Astrocyte (in vitro differentiated cells and primary cell): ENCODE results near the gene PBRM1. TPM values are rescaled to one million over a fixed set of nuclear protein-coding genes. Genes with fewer than 3 reads are reported as not detected.

Experiments used
- DNase-seq: peaks from one replicate; pipeline ENCODE4 v3.0.0-alpha.2; 2010; ENCODE audit warnings: low read depth
- FAIRE-seq: peaks from 2 replicates; lab custom pipeline; 2011; peaks lifted over from hg19 to GRCh38; lab: Jason Lieb, UNC
- H2AFZ ChIP-seq: 2 replicates; pipeline ENCODE4 v1.6.0; 2012; ENCODE audit warnings: low read depth, low read length, inconsistent platforms
- H3K27ac ChIP-seq: 2 replicates; pipeline ENCODE4 v1.5.1; 2011; ENCODE audit warnings: low read depth, low read length, inconsistent platforms
- H3K27me3 ChIP-seq: 2 replicates; pipeline ENCODE4 v1.6.0; 2011; ENCODE audit warnings: low read length, inconsistent platforms; ENCODE audit not compliant: insufficient read depth
- H3K36me3 ChIP-seq: 2 replicates; pipeline ENCODE4 v1.5.1; 2011; ENCODE audit warnings: low read length, inconsistent platforms; ENCODE audit not compliant: insufficient read depth
- H3K4me1 ChIP-seq: 2 replicates; pipeline ENCODE4 v1.5.1; 2011; ENCODE audit warnings: low read length, inconsistent platforms; ENCODE audit not compliant: insufficient read depth
- H3K4me2 ChIP-seq: 2 replicates; pipeline ENCODE4 v1.6.0; 2012; ENCODE audit warnings: low read length, inconsistent platforms
- H3K4me3 ChIP-seq: 2 replicates; pipeline ENCODE4 v1.5.1; 2011; ENCODE audit warnings: low read depth, mild to moderate bottlenecking, low read length, inconsistent platforms; ENCODE audit not compliant: insufficient read depth
- H3K79me2 ChIP-seq: 2 replicates; pipeline ENCODE4 v1.6.0; 2012; ENCODE audit warnings: mild to moderate bottlenecking, low read length, inconsistent platforms; ENCODE audit not compliant: insufficient read depth
- H3K9ac ChIP-seq: 2 replicates; pipeline ENCODE4 v1.6.0; 2012; ENCODE audit warnings: mild to moderate bottlenecking, low read length, inconsistent platforms
- H3K9me3 ChIP-seq: 2 replicates; pipeline ENCODE4 v1.5.1; 2012; ENCODE audit warnings: low read depth, mild to moderate bottlenecking, low read length, inconsistent platforms; ENCODE audit not compliant: insufficient read depth
- H4K20me1 ChIP-seq: 2 replicates; pipeline ENCODE4 v1.6.0; 2012; ENCODE audit warnings: low read length, inconsistent platforms; ENCODE audit not compliant: insufficient read depth
- H3K27ac Mint-ChIP-seq: one replicate; pipeline ENCODE4 v1.8.0; 2021; ENCODE audit warnings: mild to moderate bottlenecking, mixed read lengths; ENCODE audit not compliant: unreplicated experiment
- H3K27me3 Mint-ChIP-seq: one replicate; pipeline ENCODE4 v1.8.0; 2021; ENCODE audit warnings: low read depth, mixed read lengths; ENCODE audit not compliant: unreplicated experiment
- H3K36me3 Mint-ChIP-seq: one replicate; pipeline ENCODE4 v1.8.0; 2021; ENCODE audit warnings: low read depth, mixed read lengths; ENCODE audit not compliant: unreplicated experiment
- H3K4me1 Mint-ChIP-seq: one replicate; pipeline ENCODE4 v1.8.0; 2021; ENCODE audit warnings: low read depth, mixed read lengths; ENCODE audit not compliant: unreplicated experiment
- H3K4me3 Mint-ChIP-seq: one replicate; pipeline ENCODE4 v1.8.0; 2021; ENCODE audit warnings: mild to moderate bottlenecking, moderate library complexity, mixed read lengths; ENCODE audit not compliant: unreplicated experiment
- H3K9me3 Mint-ChIP-seq: one replicate; pipeline ENCODE4 v1.8.0; 2021; ENCODE audit warnings: mild to moderate bottlenecking, mixed read lengths; ENCODE audit not compliant: unreplicated experiment
- CTCF ChIP-seq: IDR thresholded peaks from 2 replicates; pipeline ENCODE4 v1.5.1; 2011; ENCODE audit warnings: low read depth, mild to moderate bottlenecking, inconsistent platforms, low read length, moderate library complexity; ENCODE audit not compliant: insufficient read depth
- EZH2 ChIP-seq: IDR thresholded peaks from 2 replicates; pipeline ENCODE4 v1.6.1; 2012; ENCODE audit warnings: mild to moderate bottlenecking, low read length, inconsistent platforms; ENCODE audit not compliant: insufficient read depth
- total RNA-seq: library from RNA; stranded (reverse); gene quantifications from 2 replicates; pipeline ENCODE4 v1.2.1, GENCODE V29; 2021

PBRM1 gene
- total RNA-seq, 1 donor from 2014 or later: 54.5 TPM

GRCh38 chr3:52519445-52520140 lies 166.1 kb downstream of the PBRM1 start:
- TF ChIP-seq CTCF (no peak), EZH2 (no peak)
- no peaks in the 10 kb centered on the region for H3K4me1 ChIP-seq
- H3K27ac ChIP-seq: no peak overlapping the region
- Mint-ChIP-seq H3K4me1 (no peaks in the 10 kb centered on the region), H3K4me3 (no peak overlapping the region), H3K9me3 (no peaks in the 10 kb centered on the region), H3K27me3 (peaks cover 26% of the 10 kb centered on the region), H3K27ac (no peak overlapping the region), H3K36me3 (peaks cover 9% of the 10 kb centered on the region)
- H3K9me3 ChIP-seq: no peaks in the 10 kb centered on the region
- H3K4me3 ChIP-seq: no peak overlapping the region
- H2AFZ ChIP-seq: no peak overlapping the region
- DNase-seq: no peak
- H3K79me2 ChIP-seq: no peaks in the 10 kb centered on the region
- H3K4me2 ChIP-seq: no peak overlapping the region
- H4K20me1 ChIP-seq: peaks cover 15% of the 10 kb centered on the region
- H3K27me3 ChIP-seq: no peaks in the 10 kb centered on the region
- H3K9ac ChIP-seq: no peak overlapping the region
- no peak for FAIRE-seq
- H3K36me3 ChIP-seq: peaks cover 7% of the 10 kb centered on the region

GRCh38 chr3:52518723-52519444 lies 166.8 kb downstream of the PBRM1 start:
- Histone ChIP-seq H3K27me3 (no peaks in the 10 kb centered on the region), H3K27ac (no peak overlapping the region), H3K9ac (no peak overlapping the region), H3K4me3 (no peak overlapping the region), H3K36me3 (no peaks in the 10 kb centered on the region), H3K4me2 (no peak overlapping the region), H3K4me1 (no peaks in the 10 kb centered on the region), H3K79me2 (no peaks in the 10 kb centered on the region), H4K20me1 (peaks cover 8% of the 10 kb centered on the region), H3K9me3 (no peaks in the 10 kb centered on the region), H2AFZ (peak overlapping the region; percentile 41)
- no peak for TF ChIP-seq EZH2
- TF ChIP-seq CTCF: no peak
- DNase-seq (no peak), FAIRE-seq (no peak)
- Mint-ChIP-seq H3K27me3 (peaks cover 26% of the 10 kb centered on the region), H3K4me3 (no peak overlapping the region), H3K36me3 (peaks cover 2% of the 10 kb centered on the region), H3K4me1 (no peaks in the 10 kb centered on the region), H3K9me3 (no peaks in the 10 kb centered on the region), H3K27ac (no peak overlapping the region)
